Measurements from ENCODE around the gene LAMTOR1. TPM values are rescaled to one million over a fixed set of nuclear protein-coding genes. Genes with fewer than 3 reads are reported as not detected.

LAMTOR1 gene
- total and polyA plus RNA-seq, 2 donors (not counting 3 experiments of a cell fraction or from before 2014, with no cell fraction given): 95.1 to 174 TPM

DNA sequence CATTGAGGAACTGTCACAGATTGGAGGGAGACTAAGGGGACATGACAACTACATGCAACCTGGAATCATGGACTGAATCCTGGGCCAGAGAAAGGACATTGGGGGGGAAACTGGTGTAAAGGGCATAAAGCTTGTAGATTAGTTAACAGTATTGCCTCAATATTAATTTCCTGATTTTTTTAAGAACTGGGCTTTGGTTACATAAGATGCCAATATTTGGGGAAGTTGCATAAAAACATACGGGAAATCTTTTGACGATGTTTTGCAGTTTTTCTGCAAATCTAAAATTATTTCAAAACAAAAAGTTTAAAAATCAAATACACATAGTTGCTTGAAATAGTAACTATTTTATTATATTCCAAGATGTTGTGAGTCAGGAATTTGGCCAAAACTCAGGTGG lies 29.5 kb upstream of the LAMTOR1 start:
- POLR2A ChIA-PET: no interaction called here
- H2AFZ ChIP-seq (ENCODE audit: low read depth, low read length): no peak overlapping the region
- no peak overlapping the region for H3K4me3 ChIP-seq (replicated peaks in 1 of 3; ENCODE audit: insufficient read depth in 1 of 3, low read depth in 1 of 3, low read length in 3 of 3)
- no peak overlapping the region for H3K9ac ChIP-seq (replicated peaks; ENCODE audit: extremely low read depth, insufficient read depth, low read length)
- H3K27ac ChIP-seq (ENCODE audit: insufficient read depth, low read depth, low read length): no peak overlapping the region
- no peaks in the 10 kb centered on the region for H3K9me1 ChIP-seq (replicated peaks; ENCODE audit: control insufficient read depth, extremely low read depth, insufficient read depth, low read length)
- DNase-seq (ENCODE audit: low read depth, low spot score) (no peak), FAIRE-seq (no peak)
- H3K27me3 ChIP-seq (ENCODE audit: control insufficient read depth in 2 of 2, insufficient read depth in 2 of 2, low read length in 2 of 2): peaks cover 5 to 6% of the 10 kb centered on the region in 2 experiments
- intact Hi-C loops (cut with micrococcal nuclease) (no loop called here), dilution Hi-C loops (cut with MboI; ENCODE audit: extremely low pct_ligation_motif_present, low sequenced_read_pairs) (no loop called here)
- no peaks in the 10 kb centered on the region for H3K36me3 ChIP-seq (ENCODE audit: control insufficient read depth in 2 of 2, extremely low read depth in 1 of 2, insufficient read depth in 2 of 2, low read length in 2 of 2)
- H3K4me1 ChIP-seq (ENCODE audit: control insufficient read depth, extremely low read depth, insufficient read depth, low read length): no peaks in the 10 kb centered on the region
- H4K20me1 ChIP-seq (replicated peaks; ENCODE audit: control insufficient read depth, extremely low read depth, insufficient read depth, low read length): no peaks in the 10 kb centered on the region
- no peak for TF ChIP-seq POLR2AphosphoS5 (IDR thresholded peaks at IDR 0.05; ENCODE audit: insufficient read depth, low read depth, low read length)
- TF ChIP-seq POLR2A (IDR thresholded peaks at IDR 0.05; ENCODE audit: low read depth, low read length): no peak
- no peak for TF ChIP-seq JUN (IDR thresholded peaks at IDR 0.05; ENCODE audit: borderline replicate concordance, insufficient read depth, insufficient read length, low read depth)
- no peak for TF ChIP-seq EZH2 (IDR thresholded peaks at IDR 0.05; ENCODE audit: borderline replicate concordance, low read depth, low read length, severe bottlenecking)
- TF ChIP-seq, protein P1, sequence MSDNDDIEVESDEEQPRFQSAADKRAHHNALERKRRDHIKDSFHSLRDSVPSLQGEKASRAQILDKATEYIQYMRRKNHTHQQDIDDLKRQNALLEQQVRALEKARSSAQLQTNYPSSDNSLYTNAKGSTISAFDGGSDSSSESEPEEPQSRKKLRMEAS (IDR thresholded peaks at IDR 0.05; ENCODE audit: insufficient read depth, insufficient read length): no peak
- TF ChIP-seq MYC (IDR thresholded peaks at IDR 0.05; ENCODE audit: low read depth, low read length): no peak
- TF ChIP-seq, protein P2, sequence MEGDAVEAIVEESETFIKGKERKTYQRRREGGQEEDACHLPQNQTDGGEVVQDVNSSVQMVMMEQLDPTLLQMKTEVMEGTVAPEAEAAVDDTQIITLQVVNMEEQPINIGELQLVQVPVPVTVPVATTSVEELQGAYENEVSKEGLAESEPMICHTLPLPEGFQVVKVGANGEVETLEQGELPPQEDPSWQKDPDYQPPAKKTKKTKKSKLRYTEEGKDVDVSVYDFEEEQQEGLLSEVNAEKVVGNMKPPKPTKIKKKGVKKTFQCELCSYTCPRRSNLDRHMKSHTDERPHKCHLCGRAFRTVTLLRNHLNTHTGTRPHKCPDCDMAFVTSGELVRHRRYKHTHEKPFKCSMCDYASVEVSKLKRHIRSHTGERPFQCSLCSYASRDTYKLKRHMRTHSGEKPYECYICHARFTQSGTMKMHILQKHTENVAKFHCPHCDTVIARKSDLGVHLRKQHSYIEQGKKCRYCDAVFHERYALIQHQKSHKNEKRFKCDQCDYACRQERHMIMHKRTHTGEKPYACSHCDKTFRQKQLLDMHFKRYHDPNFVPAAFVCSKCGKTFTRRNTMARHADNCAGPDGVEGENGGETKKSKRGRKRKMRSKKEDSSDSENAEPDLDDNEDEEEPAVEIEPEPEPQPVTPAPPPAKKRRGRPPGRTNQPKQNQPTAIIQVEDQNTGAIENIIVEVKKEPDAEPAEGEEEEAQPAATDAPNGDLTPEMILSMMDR (IDR thresholded peaks at IDR 0.05; ENCODE audit: extremely low read depth in 1 of 2, insufficient read depth in 1 of 2, low read depth in 1 of 2, low read length in 2 of 2): no peak
- no peak for TF ChIP-seq GATA2 (IDR thresholded peaks at IDR 0.05; ENCODE audit: insufficient read depth, insufficient read length, low read depth, low read length)
- no peak for TF ChIP-seq FOS (IDR thresholded peaks at IDR 0.05; ENCODE audit: borderline replicate concordance, insufficient read depth, low read length)
- CTCF ChIA-PET: interaction anchor here (1.0 to 1.1 kb wide), 2 partner anchors 12 to 108 kb away, joined by 3 to 5 read pairs; no protein-coding TSS in a partner anchor
- H3K79me2 ChIP-seq (ENCODE audit: control insufficient read depth, insufficient read depth, low read length): no peaks in the 10 kb centered on the region
- H3K4me2 ChIP-seq (ENCODE audit: insufficient read depth, low read length): no peak overlapping the region
- no TSS peak for BruUV-seq (replicated peaks)
- no peaks in the 10 kb centered on the region for H3K9me3 ChIP-seq (replicated peaks; ENCODE audit: control insufficient read depth, insufficient read depth, low read length)
